ENCODE results near the gene DDC. TPM values are rescaled to one million over a fixed set of nuclear protein-coding genes. Genes with fewer than 3 reads are reported as not detected.
A peak's percentile ranks its signal among the peaks of the same experiment; 100 is the strongest.

Gene DDC
- total and polyA plus RNA-seq, 2 donors (not counting 3 experiments of a cell fraction or from before 2014, with no cell fraction given): not detected

DNA sequence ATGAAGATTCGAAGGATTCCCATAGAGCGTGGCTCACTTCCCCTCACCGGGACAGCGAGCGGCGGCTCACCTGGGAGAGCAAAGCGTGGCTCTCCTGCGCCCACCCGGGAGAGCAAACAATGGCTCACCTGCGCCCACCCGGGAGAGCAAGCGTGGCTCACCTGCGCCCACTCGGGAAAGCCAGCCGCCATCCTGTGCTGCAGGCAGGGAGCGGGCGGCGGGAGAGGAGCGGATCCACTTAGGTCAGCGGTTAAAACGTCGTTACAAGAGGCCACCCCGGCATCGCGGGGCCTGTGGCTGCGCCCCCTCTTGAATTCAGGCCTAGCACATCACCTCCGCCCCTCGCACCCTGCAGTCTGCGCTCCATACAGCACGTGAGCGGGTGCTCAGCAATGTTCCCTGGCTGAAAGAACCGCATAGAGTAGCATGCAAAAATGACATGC is 114.6 kb downstream of the DDC start:
- Histone ChIP-seq H3K4me3 (replicated peaks in 1 of 3; ENCODE audit: insufficient read depth in 1 of 3, low read depth in 1 of 3, low read length in 3 of 3) (peak overlapping the region; percentile 44 to 98 (median 64)), H2AFZ (ENCODE audit: low read depth, low read length) (peak overlapping the region; percentile 90), H3K27me3 (ENCODE audit: control insufficient read depth in 2 of 2, insufficient read depth in 2 of 2, low read length in 2 of 2) (peaks cover 2 to 8% of the 10 kb centered on the region in 2 experiments), H3K9ac (replicated peaks; ENCODE audit: extremely low read depth, insufficient read depth, low read length) (peak overlapping the region; percentile 76), H3K79me2 (ENCODE audit: control insufficient read depth, insufficient read depth, low read length) (peaks cover 15% of the 10 kb centered on the region), H3K9me1 (replicated peaks; ENCODE audit: control insufficient read depth, extremely low read depth, insufficient read depth, low read length) (no peaks in the 10 kb centered on the region), H3K4me2 (ENCODE audit: insufficient read depth, low read length) (peak overlapping the region; percentile 75), H4K20me1 (replicated peaks; ENCODE audit: control insufficient read depth, extremely low read depth, insufficient read depth, low read length) (no peaks in the 10 kb centered on the region), H3K36me3 (ENCODE audit: control insufficient read depth in 2 of 2, extremely low read depth in 1 of 2, insufficient read depth in 2 of 2, low read length in 2 of 2) (peaks cover 0 to 3% of the 10 kb centered on the region in 2 experiments), H3K9me3 (replicated peaks; ENCODE audit: control insufficient read depth, insufficient read depth, low read length) (no peaks in the 10 kb centered on the region), H3K27ac (ENCODE audit: insufficient read depth, low read depth, low read length) (peak overlapping the region; percentile 66), H3K4me1 (ENCODE audit: control insufficient read depth, extremely low read depth, insufficient read depth, low read length) (peaks cover 32% of the 10 kb centered on the region)
- BruUV-seq (replicated peaks): no TSS peak
- intact Hi-C loops (cut with micrococcal nuclease): loop anchor here (1.0 kb wide), 1 partner anchor 47 kb away; no protein-coding TSS in a partner anchor
- ChIA-PET CTCF (interaction anchor here (1.1 to 1.6 kb wide), 2 partner anchors 691 to 710 kb away, joined by 3 to 6 read pairs; no protein-coding TSS in a partner anchor), POLR2A (no interaction called here)
- no peak for DNase-seq (ENCODE audit: low read depth, low spot score)
- TF ChIP-seq GATA2 (IDR thresholded peaks at IDR 0.05; ENCODE audit: insufficient read depth, insufficient read length, low read depth, low read length): no peak
- TF ChIP-seq POLR2A (IDR thresholded peaks at IDR 0.05; ENCODE audit: low read depth, low read length): no peak
- TF ChIP-seq MYC (IDR thresholded peaks at IDR 0.05; ENCODE audit: low read depth, low read length): no peak
- dilution Hi-C loops (cut with MboI; ENCODE audit: extremely low pct_ligation_motif_present, low sequenced_read_pairs): no loop called here
- FAIRE-seq: no peak

- H3K9me3 ChIP-seq (replicated peaks; ENCODE audit: control insufficient read depth, insufficient read depth, low read length): no peaks in the 10 kb centered on the region
- ChIA-PET POLR2A (no interaction called here), CTCF (interaction anchor here (0.6 to 1.6 kb wide), 4 partner anchors 9 to 711 kb away, joined by 3 to 6 read pairs (median 4); no protein-coding TSS in a partner anchor)
- no TSS peak for BruUV-seq (replicated peaks)
- peak within 1 kb of the TSS; percentile 75 for H3K4me2 ChIP-seq (ENCODE audit: insufficient read depth, low read length)
- H3K36me3 ChIP-seq (ENCODE audit: control insufficient read depth in 2 of 2, extremely low read depth in 1 of 2, insufficient read depth in 2 of 2, low read length in 2 of 2): peaks cover 0 to 7% of the 10 kb centered on the region in 2 experiments
- peak within 1 kb of the TSS; percentile 44 to 98 (median 64) for H3K4me3 ChIP-seq (replicated peaks in 1 of 3; ENCODE audit: insufficient read depth in 1 of 3, low read depth in 1 of 3, low read length in 3 of 3)
- peak within 1 kb of the TSS; percentile 66 for H3K27ac ChIP-seq (ENCODE audit: insufficient read depth, low read depth, low read length)
- peaks cover 21% of the 10 kb centered on the region for H3K79me2 ChIP-seq (ENCODE audit: control insufficient read depth, insufficient read depth, low read length)
- peaks cover 0 to 5% of the 10 kb centered on the region in 2 experiments for H3K27me3 ChIP-seq (ENCODE audit: control insufficient read depth in 2 of 2, insufficient read depth in 2 of 2, low read length in 2 of 2)
- intact Hi-C loops (cut with micrococcal nuclease) (loop anchor here (1.0 to 5.0 kb wide), 3 partner anchors 47 to 617 kb away; no protein-coding TSS in a partner anchor), dilution Hi-C loops (cut with MboI; ENCODE audit: extremely low pct_ligation_motif_present, low sequenced_read_pairs) (no loop called here)
- no peaks in the 10 kb centered on the region for H4K20me1 ChIP-seq (replicated peaks; ENCODE audit: control insufficient read depth, extremely low read depth, insufficient read depth, low read length)
- FAIRE-seq (peak; percentile 50), DNase-seq (ENCODE audit: low read depth, low spot score) (peak; percentile 78)
- peaks cover 38% of the 10 kb centered on the region for H3K4me1 ChIP-seq (ENCODE audit: control insufficient read depth, extremely low read depth, insufficient read depth, low read length)
- H3K9ac ChIP-seq (replicated peaks; ENCODE audit: extremely low read depth, insufficient read depth, low read length): peak within 1 kb of the TSS; percentile 76
- H2AFZ ChIP-seq (ENCODE audit: low read depth, low read length): peak within 1 kb of the TSS; percentile 90
- H3K9me1 ChIP-seq (replicated peaks; ENCODE audit: control insufficient read depth, extremely low read depth, insufficient read depth, low read length): no peaks in the 10 kb centered on the region
- TF ChIP-seq POLR2AphosphoS5 (IDR thresholded peaks at IDR 0.05; ENCODE audit: insufficient read depth, low read depth, low read length) (peak; percentile 69), CTCF (IDR thresholded peaks at IDR 0.05; ENCODE audit: extremely low read depth in 1 of 2, insufficient read depth in 1 of 2, low read depth in 1 of 2, low read length in 2 of 2) (no peak), JUN (IDR thresholded peaks at IDR 0.05; ENCODE audit: borderline replicate concordance, insufficient read depth, insufficient read length, low read depth) (no peak), MAX (IDR thresholded peaks at IDR 0.05; ENCODE audit: insufficient read depth, insufficient read length) (peak; percentile 4), MYC (IDR thresholded peaks at IDR 0.05; ENCODE audit: low read depth, low read length) (no peak), GATA2 (IDR thresholded peaks at IDR 0.05; ENCODE audit: insufficient read depth, insufficient read length, low read depth, low read length) (no peak), FOS (IDR thresholded peaks at IDR 0.05; ENCODE audit: borderline replicate concordance, insufficient read depth, low read length) (no peak), EZH2 (IDR thresholded peaks at IDR 0.05; ENCODE audit: borderline replicate concordance, low read depth, low read length, severe bottlenecking) (no peak), POLR2A (IDR thresholded peaks at IDR 0.05; ENCODE audit: low read depth, low read length) (peak; percentile 79)
Observed at GRCh38 chr7:50449881-50450589, 115.2 kb downstream of the DDC start, which contains the start of gene FIGNL1. Gene FIGNL1, minus strand, starts transcription at chr7:50450350. Its CDS starts 3,063 bp downstream, at chr7:50447287.
